GM21526 (cell line): ENCODE results near the gene LGI4.

Experiments used
- ATAC-seq: cut with Tn5 transposase; IDR thresholded peaks from one replicate; pipeline ENCODE4 v1.9.1; 2021; ENCODE audit warnings: moderate library complexity; ENCODE audit not compliant: unreplicated experiment, low FRiP score

The LGI4 gene

GRCh38 chr19:35134601-35135242, at the start of gene LGI4:
LGI4 (minus strand) TSS chr19:35135059; CDS start chr19:35134680, 379 bp downstream.
- no peak for ATAC-seq

GRCh38 chr19:35184267-35184666, 49.4 kb upstream of the LGI4 start:
- no peak for ATAC-seq

- ATAC-seq: no peak
Measured at GRCh38 chr19:35181387-35181786, 46.5 kb upstream of the LGI4 start.

GRCh38 chr19:35179830-35180229, 45.0 kb upstream of the LGI4 start:
- ATAC-seq: no peak

GRCh38 chr19:35178701-35179100, 43.8 kb upstream of the LGI4 start:
- no peak for ATAC-seq

- no peak for ATAC-seq
Measured at GRCh38 chr19:35177377-35178274, 42.8 kb upstream of the LGI4 start.

- ATAC-seq: no peak
Measured at GRCh38 chr19:35176181-35176570, 41.3 kb upstream of the LGI4 start.

GRCh38 chr19:35174226-35174625, 39.4 kb upstream of the LGI4 start:
- ATAC-seq: no peak

- ATAC-seq: no peak
Measured at GRCh38 chr19:35171730-35172129, 36.9 kb upstream of the LGI4 start.

- no peak for ATAC-seq
Measured at GRCh38 chr19:35170359-35171061, 35.7 kb upstream of the LGI4 start.

GRCh38 chr19:35169221-35169995, 34.5 kb upstream of the LGI4 start:
- ATAC-seq: no peak

- ATAC-seq: no peak
Measured at GRCh38 chr19:35168196-35168595, 33.3 kb upstream of the LGI4 start.

GRCh38 chr19:35167251-35168119, 32.6 kb upstream of the LGI4 start:
- no peak for ATAC-seq

- no peak for ATAC-seq
Measured at GRCh38 chr19:35166100-35167063, 31.5 kb upstream of the LGI4 start.

- no peak for ATAC-seq
Measured at GRCh38 chr19:35165200-35166058, 30.6 kb upstream of the LGI4 start.

- ATAC-seq: no peak
Measured at GRCh38 chr19:35164418-35164817, 29.6 kb upstream of the LGI4 start.

GRCh38 chr19:35162471-35163326, 27.8 kb upstream of the LGI4 start:
- ATAC-seq: no peak
